NCI-H510A (cell line): ENCODE data around the gene DMRT3.

Experiments
- DNase-seq: peaks from one replicate; lab custom pipeline; 2025; lab: John Stamatoyannopoulos, UW

The DMRT3 gene

DNA sequence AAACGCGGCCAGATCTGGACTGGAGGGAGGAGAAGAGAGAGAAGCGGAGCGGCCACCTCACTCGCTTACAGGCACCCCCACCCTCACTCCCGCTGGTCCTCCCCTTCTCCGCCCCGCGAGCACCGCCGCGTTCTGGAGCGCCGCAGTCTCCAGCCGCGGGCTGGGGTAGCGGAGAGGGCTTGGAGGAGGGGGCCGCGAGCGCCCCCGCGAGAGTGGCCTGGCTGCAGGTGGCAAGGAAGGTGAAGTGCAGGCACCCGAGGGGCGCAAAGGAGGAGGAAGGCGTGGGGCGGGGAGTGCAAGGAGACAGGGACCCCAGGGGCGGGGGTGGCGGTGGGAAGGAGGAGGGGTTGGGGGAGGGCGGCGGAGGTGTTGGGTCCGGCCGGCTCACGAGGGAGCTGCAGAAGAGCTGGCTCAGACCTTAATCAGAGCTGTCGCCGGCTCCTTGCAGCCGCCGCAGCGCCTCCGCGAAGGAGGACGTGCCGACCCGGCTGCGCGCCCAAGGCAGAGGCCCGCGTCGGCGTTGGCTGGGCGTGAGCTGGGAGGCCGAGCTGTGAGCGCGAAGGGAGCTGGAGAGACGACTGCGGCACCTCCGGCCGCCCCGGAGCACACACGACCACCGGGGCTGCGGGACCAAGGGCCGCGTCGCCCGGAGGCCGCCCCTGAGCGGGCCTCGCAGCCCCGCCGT lies at the start of gene DMRT3:
TSS of gene DMRT3 (plus strand) at position 398 of the 685 bp plus-strand sequence. CDS start 347 bp downstream, outside the sequence.
- no peak for DNase-seq

GRCh38 chr9:926976-927375 lies 49.5 kb upstream of the DMRT3 start:
- no peak for DNase-seq

GRCh38 chr9:928363-929042 lies 48.0 kb upstream of the DMRT3 start:
- DNase-seq, result no peak

DNA sequence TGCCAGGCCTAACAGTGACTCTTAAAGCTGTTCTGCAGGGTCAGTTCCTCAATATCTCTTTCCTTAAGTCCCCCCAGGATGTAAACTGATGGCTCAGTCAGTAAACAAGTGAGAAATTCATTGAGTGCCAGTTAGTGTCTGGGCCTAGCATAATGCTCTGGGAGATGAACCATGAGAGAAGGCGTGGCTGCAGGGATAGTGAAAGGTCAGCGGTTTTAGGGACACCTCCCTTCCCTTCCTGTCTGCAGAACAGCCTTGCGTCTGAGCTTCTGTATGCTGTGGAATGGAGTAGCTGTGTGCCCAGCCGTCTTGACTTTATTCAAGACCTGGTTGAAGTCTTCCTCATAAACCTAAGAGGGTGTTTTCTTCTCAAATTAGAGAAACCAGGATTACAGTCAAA lies 46.7 kb upstream of the DMRT3 start:
- no peak for DNase-seq

DNA sequence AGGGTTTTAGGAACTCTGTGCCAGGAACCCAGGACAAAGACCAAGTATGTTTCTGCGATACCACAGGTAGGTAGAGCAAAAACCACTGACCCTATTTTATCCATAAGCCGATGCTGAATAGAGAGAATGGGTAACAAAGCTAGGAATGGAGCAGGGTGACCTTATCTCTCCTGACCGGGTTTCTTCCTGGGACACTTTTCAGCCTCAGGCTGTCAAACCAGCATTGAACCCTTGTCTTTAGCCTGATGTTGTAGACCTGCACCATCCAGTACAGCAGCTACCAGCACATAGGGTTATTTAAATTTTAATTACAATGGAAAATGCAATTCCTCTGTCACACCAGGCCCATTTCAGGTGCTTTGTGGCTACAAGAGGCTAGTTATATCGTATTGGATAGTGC lies 43.1 kb upstream of the DMRT3 start:
- DNase-seq, result no peak

DNA sequence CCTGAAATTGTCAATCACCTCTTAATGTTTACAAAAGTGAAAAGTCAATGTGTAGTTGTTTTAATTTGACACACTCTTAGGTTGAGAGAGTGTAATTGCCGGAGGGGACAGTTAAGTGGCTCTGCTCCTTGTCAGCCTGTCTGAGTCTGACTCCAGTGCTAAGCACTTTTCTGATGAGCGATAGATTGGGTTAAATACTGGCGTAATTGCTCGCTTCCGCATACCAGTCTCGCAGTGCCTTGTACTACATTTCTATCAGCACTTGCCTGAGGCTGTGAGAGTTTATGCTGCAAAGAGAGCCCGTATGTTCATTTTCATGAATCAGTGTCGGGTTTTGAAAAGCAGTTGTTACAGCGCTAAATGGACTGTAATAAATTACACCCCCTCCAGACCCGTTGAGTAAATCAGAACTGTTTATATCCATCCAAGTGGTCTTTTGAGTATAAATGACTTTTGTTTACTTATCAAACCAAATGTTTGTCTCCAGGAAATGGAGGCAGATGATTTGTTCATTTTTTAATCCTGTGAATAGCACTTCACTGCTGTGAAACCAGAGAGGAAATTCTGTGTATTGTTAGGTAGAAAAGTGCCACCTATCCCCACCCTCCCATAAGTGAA lies 41.0 kb upstream of the DMRT3 start:
- no peak for DNase-seq

GRCh38 chr9:942805-943580 lies 33.5 kb upstream of the DMRT3 start:
- DNase-seq, result peak; percentile 65

- no peak for DNase-seq
These were observed 28.5 kb upstream of the DMRT3 start for GRCh38 chr9:947985-948384.

GRCh38 chr9:948497-948896 lies 28.0 kb upstream of the DMRT3 start:
- no peak for DNase-seq

GRCh38 chr9:950139-950538 lies 26.3 kb upstream of the DMRT3 start:
- no peak for DNase-seq

DNA sequence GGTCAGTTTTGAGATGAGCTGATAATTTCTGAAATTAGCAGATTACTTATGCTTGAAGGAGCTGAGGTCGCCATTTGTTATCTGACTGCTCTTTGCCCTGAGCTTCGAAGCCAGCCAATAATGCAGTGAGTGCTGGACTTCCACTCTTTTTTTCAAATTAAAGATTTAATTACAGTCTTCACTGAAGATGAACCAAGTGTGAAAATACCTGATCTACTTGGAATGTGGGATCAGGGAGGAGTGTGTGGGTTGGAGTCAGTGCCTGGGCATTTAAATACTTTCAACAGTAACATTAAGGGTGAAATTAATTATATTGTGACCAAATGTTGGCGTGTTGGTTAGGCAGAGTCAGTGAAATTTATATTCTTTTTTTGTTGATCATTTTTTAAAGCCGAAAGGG lies 23.9 kb upstream of the DMRT3 start:
- no peak for DNase-seq

DNA sequence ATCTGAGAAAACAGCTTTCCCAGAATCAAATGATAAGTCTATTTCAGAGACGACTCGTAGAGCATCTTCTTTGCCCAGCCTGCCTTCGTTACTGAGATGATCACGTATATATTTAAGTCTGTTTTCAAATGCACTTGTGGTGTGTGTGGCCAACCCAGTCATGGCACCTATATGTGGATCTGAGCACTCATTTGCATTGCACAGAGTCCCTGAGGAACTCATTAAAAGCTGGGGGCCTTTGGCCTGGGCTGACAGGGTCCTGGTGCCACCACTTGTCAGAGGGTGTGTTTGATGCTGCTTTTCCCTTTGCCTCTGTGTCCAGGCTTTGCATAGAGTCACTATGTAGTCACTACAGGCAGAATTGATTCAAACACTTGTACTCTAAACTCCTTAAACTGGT lies 17.4 kb upstream of the DMRT3 start:
- DNase-seq, result no peak

- DNase-seq, result no peak
These were observed 16.5 kb upstream of the DMRT3 start for GRCh38 chr9:959914-960313.

DNA sequence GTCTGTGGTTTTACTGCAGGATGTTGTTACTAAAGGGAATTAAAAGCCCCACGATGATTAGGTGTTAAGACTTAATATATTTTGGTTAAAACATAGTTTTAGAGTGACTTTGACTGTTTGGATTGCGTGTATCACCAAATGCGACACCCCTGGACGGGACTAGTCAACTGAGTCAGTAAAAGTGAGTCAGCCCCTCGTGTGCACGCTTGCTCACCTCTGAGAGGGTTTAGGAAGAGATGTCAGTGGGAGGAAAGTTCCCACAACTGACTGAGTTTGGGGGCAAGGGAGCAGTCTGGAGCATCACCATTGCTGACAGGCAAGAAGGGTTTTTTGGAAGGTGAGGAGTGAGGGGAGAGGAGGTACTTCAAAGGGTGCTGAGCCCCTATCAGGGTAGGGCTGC lies 14.4 kb upstream of the DMRT3 start:
- DNase-seq, result no peak

DNA sequence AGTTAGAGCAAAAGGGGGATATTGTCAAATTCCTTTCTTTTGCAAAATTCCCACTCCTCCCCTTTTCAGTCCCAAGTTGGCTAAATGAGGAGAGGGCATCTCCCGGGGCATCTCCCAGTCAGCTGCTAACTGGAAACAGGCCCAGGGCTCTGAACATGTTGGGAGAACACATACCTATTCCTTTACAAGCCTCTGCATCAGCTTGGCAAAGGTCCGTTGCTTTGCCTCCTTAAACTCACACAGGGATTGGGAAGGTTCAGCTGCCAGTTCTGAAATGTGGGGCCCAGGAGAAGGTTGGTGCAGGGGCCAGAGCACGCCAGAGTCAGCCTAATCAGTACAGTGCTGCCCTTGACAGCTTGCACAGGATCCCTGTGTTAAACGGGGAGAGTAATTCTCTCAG lies 11.0 kb upstream of the DMRT3 start:
- no peak for DNase-seq

GRCh38 chr9:966870-967269 lies 9.6 kb upstream of the DMRT3 start:
- no peak for DNase-seq

- DNase-seq, result no peak
These were observed 9.0 kb upstream of the DMRT3 start for GRCh38 chr9:967436-967835.

- DNase-seq, result peak; percentile 33
These were observed 8.4 kb upstream of the DMRT3 start for GRCh38 chr9:967903-968641.

DNA sequence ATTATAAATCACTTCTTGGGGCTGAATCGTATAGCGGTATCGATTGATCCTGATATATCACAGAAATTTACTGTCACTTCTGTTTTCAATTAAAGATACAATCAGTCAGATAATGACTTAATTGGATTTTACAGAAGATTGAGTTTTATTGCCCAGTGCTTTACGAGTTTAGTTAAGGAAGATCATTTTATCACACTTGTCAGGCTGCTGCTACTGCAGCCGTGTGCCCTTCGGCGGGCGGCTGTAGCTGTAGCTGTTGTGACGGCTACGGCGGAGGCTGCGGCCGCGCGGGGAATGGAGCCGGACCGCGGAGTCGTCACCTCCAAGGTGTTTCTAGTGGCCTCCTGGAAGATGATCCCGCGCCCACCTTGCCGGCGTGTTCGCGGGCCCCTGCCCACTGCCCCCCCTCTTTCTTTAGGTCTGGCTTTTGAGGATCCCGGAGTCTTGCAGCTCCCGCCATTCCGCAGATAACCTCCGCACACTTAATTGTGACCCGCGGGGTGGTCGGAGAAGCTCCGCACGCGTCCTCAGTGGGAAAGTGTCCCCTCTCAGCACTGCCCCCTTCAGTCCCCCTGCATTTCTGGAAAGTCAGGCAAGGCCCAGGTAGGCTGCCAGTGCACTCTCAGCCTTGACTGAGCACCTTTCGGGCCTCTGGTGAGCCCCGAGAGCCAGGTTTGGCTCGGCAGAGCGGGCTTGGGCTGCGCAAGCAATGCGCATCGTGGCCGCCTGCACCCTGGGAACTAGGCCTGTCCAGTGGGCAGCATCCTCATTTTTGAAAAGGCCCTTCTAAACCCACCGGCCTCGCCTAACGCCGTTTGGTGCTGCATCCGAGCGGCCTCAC lies 6.9 kb upstream of the DMRT3 start:
- no peak for DNase-seq

DNA sequence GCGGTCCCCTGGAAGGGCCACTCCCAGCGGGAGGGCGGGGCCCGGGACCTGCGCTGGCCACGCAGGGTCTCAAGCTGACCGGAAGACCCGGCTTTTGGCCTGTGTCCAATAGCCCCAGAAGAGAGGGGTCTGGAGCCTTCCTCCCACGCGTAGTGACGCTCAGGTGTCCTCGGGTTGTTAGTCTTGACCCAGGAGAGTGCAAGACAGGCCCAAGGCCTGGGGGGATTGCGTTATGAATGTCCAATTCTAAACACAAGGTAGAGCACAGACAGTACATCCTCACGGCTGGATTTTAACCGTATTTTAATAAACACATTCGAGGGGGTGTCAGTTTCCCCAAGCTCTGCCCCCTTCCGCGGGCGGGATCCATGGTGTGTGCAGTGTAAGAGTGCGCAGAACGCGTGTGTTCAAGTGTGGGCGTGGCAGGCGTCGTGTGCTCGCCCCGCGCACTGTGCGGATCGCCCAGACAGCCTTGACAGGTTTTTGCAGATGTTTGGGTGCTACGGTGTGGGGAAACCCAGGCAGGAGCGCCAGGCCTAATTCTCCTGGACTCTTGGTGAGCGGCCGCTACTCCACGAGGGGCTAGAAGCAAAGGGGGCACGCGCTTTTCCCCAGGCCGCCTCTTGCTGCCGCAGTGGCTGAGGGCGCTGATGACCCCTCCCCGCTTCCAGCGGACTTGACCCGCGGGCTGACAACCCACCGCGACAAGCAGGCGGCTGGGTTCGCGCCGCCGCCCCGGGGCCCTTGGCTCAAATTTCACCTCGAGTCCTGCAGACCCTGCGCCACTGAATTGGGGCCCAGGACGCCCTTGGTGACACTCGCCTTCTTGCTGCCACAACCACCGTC lies 6.1 kb upstream of the DMRT3 start:
- no peak for DNase-seq
